ENCODE results near the gene SLC9A8. TPM values are rescaled to one million over a fixed set of nuclear protein-coding genes. Genes with fewer than 3 reads are reported as not detected.

Gene SLC9A8
- total and polyA plus RNA-seq, 2 donors (not counting 3 experiments of a cell fraction or from before 2014, with no cell fraction given) = 5.1 to 14.4 TPM

DNA sequence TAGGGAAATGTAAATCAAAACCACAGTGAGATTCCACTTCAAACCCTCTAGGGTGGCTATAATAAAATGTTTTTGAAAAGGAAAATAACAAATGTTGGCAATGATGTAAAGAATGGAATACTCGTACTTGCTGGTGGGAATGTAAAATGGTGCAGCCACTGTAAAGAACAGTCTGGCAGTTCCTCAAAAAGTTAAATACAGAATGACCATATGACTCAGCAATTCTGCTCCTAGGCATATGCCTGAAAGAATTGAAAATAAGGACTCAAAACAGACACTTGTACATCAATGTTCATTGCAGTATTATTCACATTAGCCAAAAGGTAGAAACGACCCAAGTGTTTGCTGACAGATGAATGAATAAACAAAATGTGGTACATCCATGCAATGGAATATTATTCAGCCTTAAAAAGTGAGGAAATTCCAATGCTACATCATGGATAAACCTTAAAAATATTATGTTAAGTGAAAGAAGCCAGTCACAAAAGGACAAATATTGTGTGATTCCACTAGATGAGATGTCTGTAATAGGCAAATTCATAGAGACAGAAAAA lies 113.3 kb downstream of the SLC9A8 start:
- Histone ChIP-seq H3K4me2 (ENCODE audit: insufficient read depth, low read length) (no peak overlapping the region), H3K9ac (replicated peaks; ENCODE audit: extremely low read depth, insufficient read depth, low read length) (no peak overlapping the region), H3K27me3 (ENCODE audit: control insufficient read depth in 2 of 2, insufficient read depth in 2 of 2, low read length in 2 of 2) (no peaks in the 10 kb centered on the region), H3K79me2 (ENCODE audit: control insufficient read depth, insufficient read depth, low read length) (no peaks in the 10 kb centered on the region), H3K4me1 (ENCODE audit: control insufficient read depth, extremely low read depth, insufficient read depth, low read length) (peaks cover 3% of the 10 kb centered on the region), H3K4me3 (replicated peaks in 1 of 3; ENCODE audit: insufficient read depth in 1 of 3, low read depth in 1 of 3, low read length in 3 of 3) (no peak overlapping the region), H3K36me3 (ENCODE audit: control insufficient read depth in 2 of 2, extremely low read depth in 1 of 2, insufficient read depth in 2 of 2, low read length in 2 of 2) (no peaks in the 10 kb centered on the region), H4K20me1 (replicated peaks; ENCODE audit: control insufficient read depth, extremely low read depth, insufficient read depth, low read length) (no peaks in the 10 kb centered on the region), H3K27ac (ENCODE audit: insufficient read depth, low read depth, low read length) (no peak overlapping the region), H3K9me1 (replicated peaks; ENCODE audit: control insufficient read depth, extremely low read depth, insufficient read depth, low read length) (no peaks in the 10 kb centered on the region), H3K9me3 (replicated peaks; ENCODE audit: control insufficient read depth, insufficient read depth, low read length) (no peaks in the 10 kb centered on the region), H2AFZ (ENCODE audit: low read depth, low read length) (no peak overlapping the region)
- ChIA-PET POLR2A (no interaction called here), CTCF (interaction anchor here (1.7 kb wide), 1 partner anchor 9 kb away, joined by 7 read pairs; no protein-coding TSS in a partner anchor)
- TF ChIP-seq, protein P1, sequence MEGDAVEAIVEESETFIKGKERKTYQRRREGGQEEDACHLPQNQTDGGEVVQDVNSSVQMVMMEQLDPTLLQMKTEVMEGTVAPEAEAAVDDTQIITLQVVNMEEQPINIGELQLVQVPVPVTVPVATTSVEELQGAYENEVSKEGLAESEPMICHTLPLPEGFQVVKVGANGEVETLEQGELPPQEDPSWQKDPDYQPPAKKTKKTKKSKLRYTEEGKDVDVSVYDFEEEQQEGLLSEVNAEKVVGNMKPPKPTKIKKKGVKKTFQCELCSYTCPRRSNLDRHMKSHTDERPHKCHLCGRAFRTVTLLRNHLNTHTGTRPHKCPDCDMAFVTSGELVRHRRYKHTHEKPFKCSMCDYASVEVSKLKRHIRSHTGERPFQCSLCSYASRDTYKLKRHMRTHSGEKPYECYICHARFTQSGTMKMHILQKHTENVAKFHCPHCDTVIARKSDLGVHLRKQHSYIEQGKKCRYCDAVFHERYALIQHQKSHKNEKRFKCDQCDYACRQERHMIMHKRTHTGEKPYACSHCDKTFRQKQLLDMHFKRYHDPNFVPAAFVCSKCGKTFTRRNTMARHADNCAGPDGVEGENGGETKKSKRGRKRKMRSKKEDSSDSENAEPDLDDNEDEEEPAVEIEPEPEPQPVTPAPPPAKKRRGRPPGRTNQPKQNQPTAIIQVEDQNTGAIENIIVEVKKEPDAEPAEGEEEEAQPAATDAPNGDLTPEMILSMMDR (IDR thresholded peaks at IDR 0.05; ENCODE audit: extremely low read depth in 1 of 2, insufficient read depth in 1 of 2, low read depth in 1 of 2, low read length in 2 of 2) = no peak
- TF ChIP-seq MAX (IDR thresholded peaks at IDR 0.05; ENCODE audit: insufficient read depth, insufficient read length) (no peak), POLR2A (IDR thresholded peaks at IDR 0.05; ENCODE audit: low read depth, low read length) (no peak), JUN (IDR thresholded peaks at IDR 0.05; ENCODE audit: borderline replicate concordance, insufficient read depth, insufficient read length, low read depth) (no peak), GATA2 (IDR thresholded peaks at IDR 0.05; ENCODE audit: insufficient read depth, insufficient read length, low read depth, low read length) (no peak), MYC (IDR thresholded peaks at IDR 0.05; ENCODE audit: low read depth, low read length) (no peak), FOS (IDR thresholded peaks at IDR 0.05; ENCODE audit: borderline replicate concordance, insufficient read depth, low read length) (no peak), EZH2 (IDR thresholded peaks at IDR 0.05; ENCODE audit: borderline replicate concordance, low read depth, low read length, severe bottlenecking) (no peak), POLR2AphosphoS5 (IDR thresholded peaks at IDR 0.05; ENCODE audit: insufficient read depth, low read depth, low read length) (no peak)
- FAIRE-seq (no peak), DNase-seq (ENCODE audit: low read depth, low spot score) (no peak)
- intact Hi-C loops (cut with micrococcal nuclease) = no loop called here
- no TSS peak for BruUV-seq (replicated peaks)
- dilution Hi-C loops (cut with MboI; ENCODE audit: extremely low pct_ligation_motif_present, low sequenced_read_pairs) = no loop called here

Data from endothelial cell of umbilical vein (primary cell).